Endothelial cell of umbilical vein (primary cell): Measurements from ENCODE around the gene EPO. TPM values are rescaled to one million over a fixed set of nuclear protein-coding genes. Genes with fewer than 3 reads are reported as not detected.

Source experiments
- BruUV-seq: library from RNA; stranded (reverse); fragments of 400-500 nt; replicated peaks from 2 replicates; lab custom pipeline; 2021; lab: Mats Ljungman, UMichigan
- CTCF ChIA-PET: fragments of 300-600, 350-600 bp; sonication (Branson Sonifier 250); formaldehyde crosslinking; loops from one replicate; lab custom pipeline; 2021; ENCODE audit warnings: antibody characterized with exemption, inconsistent platforms; lab: Charles Lee
- POLR2A ChIA-PET: fragments of 300-600, 350-600 bp; sonication (Branson Sonifier 250); formaldehyde crosslinking; loops from one replicate; lab custom pipeline; 2021; ENCODE audit warnings: antibody characterized with exemption, inconsistent platforms; lab: Charles Lee
- DNase-seq: peaks from one replicate; pipeline ENCODE4 v3.0.0-alpha.2; 2011; ENCODE audit warnings: low read depth, low spot score
- FAIRE-seq: peaks from 2 replicates; lab custom pipeline; 2011; peaks lifted over from hg19 to GRCh38; lab: Jason Lieb, UNC
- H2AFZ ChIP-seq: 2 replicates; pipeline ENCODE4 v1.6.0; 2012; ENCODE audit warnings: low read depth, low read length, control low read depth, inconsistent platforms
- H3K27ac ChIP-seq: 2 replicates; pipeline ENCODE4 v1.5.1; 2011; ENCODE audit warnings: low read depth, mild to moderate bottlenecking, control low read depth, low read length, moderate library complexity; ENCODE audit not compliant: insufficient read depth
- H3K27me3 ChIP-seq, 2 experiments: 2 replicates each; pipeline versions ENCODE4 v1.6.0 to v1.6.1; 2011; ENCODE audit warnings: low read length in 2 of 2, mixed read lengths in 1 of 2; ENCODE audit not compliant: control insufficient read depth in 2 of 2, insufficient read depth in 2 of 2
- H3K36me3 ChIP-seq, 2 experiments: 2 replicates in 1 of 2; 3 replicates in 1 of 2; pipeline ENCODE4 v1.5.1; 2011; ENCODE audit warnings: low read length in 2 of 2, mild to moderate bottlenecking in 1 of 2, moderate library complexity in 1 of 2; ENCODE audit not compliant: control insufficient read depth in 2 of 2, insufficient read depth in 2 of 2; ENCODE audit errors: extremely low read depth in 1 of 2
- H3K4me1 ChIP-seq: 3 replicates; pipeline ENCODE4 v1.5.1; 2011; ENCODE audit warnings: mild to moderate bottlenecking, low read length; ENCODE audit not compliant: control insufficient read depth, insufficient read depth; ENCODE audit errors: extremely low read depth
- H3K4me2 ChIP-seq: 2 replicates; pipeline ENCODE4 v1.6.1; 2011; ENCODE audit warnings: low read length, control low read depth, mixed read lengths; ENCODE audit not compliant: insufficient read depth
- H3K4me3 ChIP-seq, 3 experiments: fragments of 200-600 bp in 1 of 3; sonication (generic), shearing (Covaris generic) in 1 of 3; replicated peaks in 1 of 3; 2 replicates each; pipeline ENCODE4 v1.5.1; 2011 to 2016; ENCODE audit warnings: control low read depth in 3 of 3, low read length in 3 of 3, mild to moderate bottlenecking in 2 of 3, inconsistent platforms in 1 of 3, low read depth in 1 of 3, moderate library complexity in 1 of 3; ENCODE audit not compliant: insufficient read depth in 1 of 3
- H3K79me2 ChIP-seq: 2 replicates; pipeline ENCODE4 v1.6.0; 2012; ENCODE audit warnings: low read length, inconsistent platforms; ENCODE audit not compliant: control insufficient read depth, insufficient read depth
- H3K9ac ChIP-seq: replicated peaks from 2 replicates; pipeline ENCODE3; 2011; ENCODE audit warnings: low read length, control low read depth; ENCODE audit not compliant: insufficient read depth; ENCODE audit errors: extremely low read depth
- H3K9me1 ChIP-seq: replicated peaks from 3 replicates; pipeline ENCODE4 v1.6.0; 2011; ENCODE audit warnings: mild to moderate bottlenecking, low read length; ENCODE audit not compliant: control insufficient read depth, insufficient read depth; ENCODE audit errors: extremely low read depth
- H3K9me3 ChIP-seq: replicated peaks from 2 replicates; pipeline ENCODE4 v1.5.1; 2012; ENCODE audit warnings: low read length, inconsistent platforms; ENCODE audit not compliant: control insufficient read depth, insufficient read depth
- H4K20me1 ChIP-seq: replicated peaks from 2 replicates; pipeline ENCODE3; 2011; ENCODE audit warnings: mild to moderate bottlenecking, low read length; ENCODE audit not compliant: control insufficient read depth, insufficient read depth; ENCODE audit errors: extremely low read depth
- CTCF ChIP-seq, 2 donors: IDR thresholded peaks; 1 replicate in 1 of 2; 2 replicates in 1 of 2; pipeline ENCODE4 v1.5.1; 2011; ENCODE audit warnings: low read length in 2 of 2, mild to moderate bottlenecking in 2 of 2, moderate library complexity in 2 of 2, control low read depth in 1 of 2, inconsistent platforms in 1 of 2, low read depth in 1 of 2; ENCODE audit not compliant: insufficient read depth in 1 of 2; ENCODE audit errors: extremely low read depth in 1 of 2
- EZH2 ChIP-seq: IDR thresholded peaks from 2 replicates; pipeline ENCODE4 v1.6.1; 2012; ENCODE audit warnings: borderline replicate concordance, low read depth, mild to moderate bottlenecking, moderate library complexity, low read length, inconsistent platforms; ENCODE audit not compliant: severe bottlenecking
- FOS ChIP-seq: IDR thresholded peaks from 2 replicates; pipeline ENCODE4 v1.6.1; 2011; ENCODE audit warnings: mild to moderate bottlenecking, low read length, moderate library complexity, borderline replicate concordance; ENCODE audit not compliant: insufficient read depth
- GATA2 ChIP-seq: IDR thresholded peaks from 2 replicates; pipeline ENCODE4 v1.7.0; 2011; ENCODE audit warnings: low read depth, mild to moderate bottlenecking, moderate library complexity, mixed read lengths, low read length; ENCODE audit not compliant: insufficient read length, insufficient read depth
- JUN ChIP-seq: IDR thresholded peaks from 2 replicates; pipeline ENCODE4 v1.6.1; 2011; ENCODE audit warnings: borderline replicate concordance, low read depth; ENCODE audit not compliant: insufficient read length, insufficient read depth
- MAX ChIP-seq: IDR thresholded peaks from 2 replicates; pipeline ENCODE4 v1.6.1; 2011; ENCODE audit not compliant: insufficient read depth, insufficient read length
- MYC ChIP-seq: IDR thresholded peaks from one replicate; pipeline ENCODE4 v1.6.1; 2011; ENCODE audit warnings: mild to moderate bottlenecking, low read depth, low read length
- POLR2A ChIP-seq: IDR thresholded peaks from 2 replicates; pipeline ENCODE4 v1.6.1; 2012; ENCODE audit warnings: low read depth, mild to moderate bottlenecking, control low read depth, low read length
- POLR2AphosphoS5 ChIP-seq: IDR thresholded peaks from 2 replicates; pipeline ENCODE4 v1.6.1; 2012; ENCODE audit warnings: low read depth, mild to moderate bottlenecking, control low read depth, low read length, moderate library complexity; ENCODE audit not compliant: insufficient read depth
- dilution Hi-C: fragments of 300-500 bp; cut with MboI; formaldehyde crosslinking; loops from one replicate; pipeline ENCODE4 v1.15.0; 2019; ENCODE audit warnings: low sequenced_read_pairs; ENCODE audit not compliant: extremely low pct_ligation_motif_present
- intact Hi-C: fragments of 100-400 bp; cut with micrococcal nuclease; formaldehyde crosslinking; loops from one replicate; pipeline ENCODE4 v1.10.0; 2022
- polyA plus RNA-seq, 4 experiments: library from polyadenylated mRNA; depleted of rRNA in 3 of 4; stranded (reverse) in 3 of 4; unstranded in 1 of 4; fragments of >200 nt; gene quantifications; 2 replicates each; pipeline versions ENCODE4 v1.2.1 to v1.2.3, GENCODE V29; 2011 to 2012; ENCODE audit warnings: missing spikeins in 1 of 4
- total RNA-seq: library from RNA; stranded (reverse); gene quantifications from 2 replicates; pipeline ENCODE4 v1.2.3, GENCODE V29; 2021

EPO gene
- total and polyA plus RNA-seq, 2 donors (not counting 3 experiments of a cell fraction or from before 2014, with no cell fraction given): not detected

GRCh38 chr7:100744605-100745004 lies 24.3 kb downstream of the EPO start:
- Histone ChIP-seq H3K4me2 (no peak overlapping the region), H2AFZ (no peak overlapping the region), H3K9ac (no peak overlapping the region), H3K27me3 (no peaks in the 10 kb centered on the region), H3K4me1 (no peaks in the 10 kb centered on the region), H3K4me3 (no peak overlapping the region), H4K20me1 (no peaks in the 10 kb centered on the region), H3K79me2 (no peaks in the 10 kb centered on the region), H3K27ac (no peak overlapping the region), H3K9me1 (no peaks in the 10 kb centered on the region), H3K36me3 (no peaks in the 10 kb centered on the region), H3K9me3 (no peaks in the 10 kb centered on the region)
- DNase-seq (no peak), FAIRE-seq (no peak)
- dilution Hi-C loops: no loop called here
- BruUV-seq: no TSS peak
- TF ChIP-seq EZH2: no peak
- no peak for TF ChIP-seq POLR2AphosphoS5
- TF ChIP-seq MYC: no peak
- TF ChIP-seq POLR2A: no peak
- no peak for TF ChIP-seq JUN
- no peak for TF ChIP-seq CTCF (IDR thresholded peaks at IDR 0.05; ENCODE audit: extremely low read depth in 1 of 2, insufficient read depth in 1 of 2, low read depth in 1 of 2, low read length in 2 of 2)
- no peak for TF ChIP-seq GATA2
- TF ChIP-seq MAX: no peak
- TF ChIP-seq FOS: no peak
- ChIA-PET CTCF (no interaction called here), POLR2A (no interaction called here)
- intact Hi-C loops: no loop called here
